NOMO-1 (cell line): Measurements from ENCODE around the gene CLCN1.
A peak's percentile ranks its signal among the peaks of the same experiment; 100 is the strongest.
"Not testable (repeated sequence)": the region's sequence is repeated elsewhere in the genome, so short reads cannot be mapped to it uniquely, and the experiment has no call there.

ENCODE experiments used
- DNase-seq, 2 experiments: peaks; one replicate each; lab custom pipeline; 2025; ENCODE audit not compliant: unreplicated experiment in 2 of 2; lab: John Stamatoyannopoulos, UW

CLCN1 gene

DNA sequence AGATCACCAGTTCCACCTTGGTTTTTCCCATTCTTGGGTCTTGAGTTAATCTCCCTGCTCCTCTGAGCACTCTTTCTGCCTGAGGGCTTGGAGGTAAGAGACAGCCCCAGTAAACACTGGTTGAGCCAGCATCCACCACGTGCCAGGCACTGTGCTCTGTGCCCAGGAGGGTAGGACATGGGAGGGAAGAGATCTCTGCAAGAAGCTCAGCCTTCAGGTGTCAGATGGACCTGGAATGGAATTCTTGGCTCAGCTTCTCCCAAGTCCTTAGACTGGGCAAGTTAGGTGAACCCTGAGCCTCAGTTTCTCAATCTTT, 67.7 kb downstream of the CLCN1 start:
- DNase-seq, result no peak

- no peak for DNase-seq
These were observed 68.2 kb downstream of the CLCN1 start for GRCh38 chr7:143384148-143384547.

GRCh38 chr7:143384661-143385631, 69.0 kb downstream of the CLCN1 start:
- DNase-seq, result peak in 1 of 2 experiments; percentile 48

GRCh38 chr7:143385891-143386781, 70.2 kb downstream of the CLCN1 start:
- no peak for DNase-seq

DNA sequence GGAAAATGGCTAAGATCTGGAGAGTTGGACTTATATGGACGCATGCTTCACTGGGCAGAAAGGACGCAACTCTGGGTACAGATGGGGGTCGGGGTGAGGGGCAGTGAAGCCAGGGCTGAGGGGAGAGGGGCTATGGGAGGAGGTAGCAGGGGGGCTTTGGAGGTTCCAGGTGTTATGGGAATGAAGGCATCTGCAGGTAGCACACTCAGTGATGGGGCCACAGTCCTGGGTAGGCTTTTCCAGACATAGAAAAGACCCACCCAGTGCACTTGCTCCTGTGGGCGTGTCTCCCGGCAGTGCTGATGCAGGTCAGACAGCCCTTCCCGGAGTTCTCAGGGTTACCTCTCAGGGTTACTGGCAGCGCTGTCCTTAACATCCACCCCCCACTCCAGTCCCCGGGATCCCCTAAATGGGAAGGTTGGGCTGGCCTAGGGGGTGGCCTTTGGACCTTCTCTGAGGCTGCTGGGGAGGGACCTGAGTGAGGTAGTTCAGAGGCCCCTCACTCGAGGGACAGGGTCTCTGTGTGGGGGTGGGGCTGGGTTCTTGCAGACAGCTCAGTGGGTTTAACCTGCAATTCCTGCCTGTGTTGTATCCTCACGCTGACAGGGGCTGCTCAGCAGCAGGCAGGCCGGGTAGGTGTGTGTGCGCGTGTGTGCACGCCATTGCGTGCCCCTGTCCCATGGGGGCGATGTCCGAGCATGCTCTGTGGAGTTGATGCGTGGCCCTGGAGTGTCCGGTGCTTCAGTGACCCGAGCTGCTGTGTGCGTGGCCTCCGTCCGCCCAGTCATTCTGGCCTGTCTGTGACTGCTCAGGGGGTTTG, 71.5 kb downstream of the CLCN1 start:
- no peak for DNase-seq

- no peak for DNase-seq
These were observed 72.1 kb downstream of the CLCN1 start for GRCh38 chr7:143388051-143388450.

GRCh38 chr7:143388491-143389101, 72.7 kb downstream of the CLCN1 start:
- no peak for DNase-seq

- no peak for DNase-seq
These were observed 73.6 kb downstream of the CLCN1 start for GRCh38 chr7:143389316-143390103.

GRCh38 chr7:143390104-143390772, 74.3 kb downstream of the CLCN1 start:
- no peak for DNase-seq

GRCh38 chr7:143390773-143391317, 74.9 kb downstream of the CLCN1 start:
- no peak for DNase-seq

DNA sequence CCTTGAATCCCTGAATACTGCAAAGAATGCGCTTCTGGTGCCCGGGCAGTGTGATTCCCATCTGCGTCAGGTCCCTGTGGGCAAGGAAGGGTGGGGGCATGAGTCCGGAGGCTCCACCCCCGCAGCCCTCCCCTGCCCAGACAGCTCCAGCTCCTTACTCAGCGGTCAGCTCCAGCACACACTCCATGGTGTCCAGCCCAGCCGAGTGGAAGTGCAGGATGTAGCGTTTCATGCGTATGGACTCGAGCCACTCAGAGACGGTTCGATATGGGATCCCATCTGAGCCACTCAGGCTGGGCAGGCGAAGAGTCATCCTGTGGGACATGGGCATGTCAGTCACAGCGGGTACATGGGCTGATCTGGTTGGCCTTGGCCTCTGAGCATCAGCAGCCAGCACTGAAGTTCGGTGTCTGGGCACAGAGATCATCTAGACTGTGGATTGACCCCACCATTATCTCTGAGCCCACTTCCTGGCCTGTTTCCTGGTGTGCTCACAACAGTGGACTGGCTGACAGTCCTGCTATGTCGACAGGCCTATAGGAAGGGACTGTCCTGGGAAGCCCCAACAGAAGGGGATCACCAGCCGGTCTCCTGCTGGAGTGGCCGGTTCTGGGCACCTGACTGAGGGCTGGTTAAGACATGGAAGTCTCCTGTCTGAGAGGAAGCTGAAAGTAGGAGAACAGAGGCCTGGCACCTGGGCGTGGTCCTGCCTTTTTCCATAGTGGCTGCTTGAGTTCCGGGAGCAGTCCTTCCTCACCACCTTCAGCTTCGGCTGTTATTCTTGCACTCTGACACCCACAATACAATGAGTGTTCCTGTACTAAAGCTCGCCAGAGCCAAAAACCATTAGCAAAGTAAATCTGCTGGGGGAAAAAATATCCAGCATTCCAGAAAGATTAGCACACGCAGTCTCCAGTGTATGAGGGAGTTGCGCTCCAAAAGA, 75.8 kb downstream of the CLCN1 start:
- DNase-seq, result no peak

DNA sequence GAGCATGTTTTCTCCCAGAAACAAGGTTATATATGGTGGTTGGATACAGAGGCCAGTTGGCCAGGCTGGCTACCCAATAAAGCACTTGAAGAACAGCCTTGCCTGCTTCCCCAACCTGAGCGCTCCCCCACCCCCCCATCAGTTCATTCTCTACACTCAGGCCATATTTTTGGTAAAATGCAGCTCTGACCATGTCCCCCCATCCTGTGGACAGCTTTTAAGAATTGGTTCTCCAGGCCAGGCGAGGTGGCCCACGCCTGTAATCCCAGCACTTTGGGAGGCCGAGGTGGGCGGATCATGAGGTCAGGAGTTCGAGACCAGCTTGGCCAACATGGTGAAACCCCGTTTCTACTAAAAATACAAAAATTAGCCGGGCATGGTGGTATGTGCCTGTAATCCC, 76.5 kb downstream of the CLCN1 start:
- not testable (repeated sequence) for DNase-seq

DNA sequence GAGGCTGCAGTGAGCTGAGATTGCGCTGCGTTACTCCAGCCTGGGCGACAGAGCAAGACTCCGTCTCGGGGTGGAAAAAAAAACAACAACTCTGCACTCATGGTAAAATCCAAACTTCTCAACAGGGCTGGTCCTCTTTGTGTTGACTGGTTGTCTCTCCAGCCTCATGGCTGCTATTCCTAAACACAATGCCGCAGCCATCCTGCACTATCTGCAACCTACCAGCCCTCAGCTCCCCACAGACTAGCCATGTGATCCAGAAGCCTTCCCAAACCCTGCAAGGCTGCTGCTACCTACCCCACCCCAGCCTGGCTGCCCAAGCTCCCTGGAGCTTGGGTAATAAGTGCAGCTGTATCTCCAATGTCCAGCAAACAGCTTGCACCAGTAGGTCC, 77.0 kb downstream of the CLCN1 start:
- no peak for DNase-seq

DNA sequence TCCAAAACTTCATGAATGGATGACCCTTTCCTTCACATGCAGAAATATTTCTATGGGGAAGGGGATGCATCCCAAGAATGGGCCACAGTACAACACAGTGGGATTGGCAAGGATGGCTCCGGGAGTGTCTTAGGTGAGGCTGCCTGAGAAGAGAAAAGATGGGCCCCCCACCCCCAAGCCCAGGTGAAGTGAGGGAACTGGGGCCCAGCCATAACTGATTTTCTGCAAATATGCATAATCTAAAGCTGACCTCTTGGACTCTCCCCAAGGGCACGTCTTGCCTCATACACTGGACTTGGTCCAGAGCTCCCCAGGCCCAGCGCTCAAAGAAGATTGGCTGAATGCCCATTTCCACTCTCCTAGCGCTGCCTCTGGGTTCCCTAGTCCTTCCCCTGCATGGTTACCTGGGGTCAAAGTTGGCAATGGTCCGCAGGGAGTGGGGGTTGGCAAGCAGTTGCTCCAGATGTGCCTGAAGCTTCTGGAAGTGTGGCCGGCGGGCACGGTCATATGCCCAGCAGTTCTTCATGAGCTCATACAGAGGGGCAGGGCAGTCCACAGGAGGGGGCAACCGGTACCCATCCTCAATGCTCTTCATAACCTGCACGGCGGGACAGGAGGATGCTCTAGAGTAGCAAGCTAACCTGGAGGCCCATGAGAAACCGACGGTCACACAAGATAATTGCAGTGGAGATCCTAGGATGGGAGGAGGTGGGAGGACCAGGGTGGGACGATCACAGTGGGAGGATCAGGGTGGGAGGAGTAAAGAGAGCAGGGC, 77.5 kb downstream of the CLCN1 start:
- no peak for DNase-seq

- DNase-seq, result no peak
These were observed 78.2 kb downstream of the CLCN1 start for GRCh38 chr7:143394068-143394467.

GRCh38 chr7:143394777-143395176, 78.9 kb downstream of the CLCN1 start:
- no peak for DNase-seq
